ENCODE measurements around the gene C11orf24.

DNA sequence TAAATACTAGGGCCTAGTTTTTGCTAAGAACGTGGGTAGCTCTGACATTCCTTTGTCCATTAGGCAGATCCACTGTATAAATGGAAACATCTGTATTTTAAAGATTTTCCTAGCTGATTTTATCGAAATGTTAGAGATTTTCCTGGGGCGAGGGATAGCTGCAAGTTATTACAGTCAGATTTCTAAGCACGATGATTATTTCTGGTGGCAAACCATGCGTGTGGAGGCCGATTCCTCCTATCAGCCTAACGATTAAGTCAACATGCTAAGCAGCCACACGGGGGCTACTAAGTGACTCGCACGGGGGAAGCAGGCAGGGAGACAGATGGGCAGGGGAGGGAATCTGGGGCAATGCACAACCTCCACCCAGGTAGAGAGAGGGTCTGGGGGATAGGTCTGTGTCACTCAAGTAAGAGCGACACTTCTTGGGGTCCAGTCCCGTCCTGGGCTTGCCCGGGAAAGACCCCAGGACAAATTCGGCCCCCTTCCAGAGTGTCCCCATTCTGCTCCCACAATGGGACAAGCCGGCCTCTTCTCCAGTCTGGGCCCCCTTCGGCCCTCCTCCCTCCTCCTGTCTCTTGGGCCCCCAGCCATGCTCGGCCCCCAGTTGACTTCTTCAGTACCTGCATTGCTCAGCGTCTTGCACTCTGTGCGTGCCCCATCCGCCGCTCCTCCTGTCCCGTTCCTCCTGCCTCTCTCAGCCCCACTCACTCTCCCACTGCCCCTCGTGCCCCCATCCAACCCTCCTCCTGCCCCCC is 571 bp downstream of the C11orf24 start:
- peak; percentile 62 for TF ChIP-seq CTCF (IDR thresholded peaks at IDR 0.05)
- TF ChIP-seq EP300 (IDR thresholded peaks at IDR 0.05; ENCODE audit: borderline replicate concordance in 1 of 2, low read depth in 1 of 2, low read length in 1 of 2), result 0 out of 4 replicates have a peak, but pooled peaks of 1 of the 2 experiments have one; percentile 16
- no peak for TF ChIP-seq USF2 (IDR thresholded peaks at IDR 0.05; ENCODE audit: borderline replicate concordance, low read depth, low read length)
- no peak for TF ChIP-seq CHD2 (IDR thresholded peaks at IDR 0.05; ENCODE audit: low read length, partially characterized antibody)
- peak; percentile 93 for TF ChIP-seq MXI1 (IDR thresholded peaks at IDR 0.05; ENCODE audit: low read depth, low read length)

All from SK-N-SH (cell line).